HCT116 (cell line): ENCODE data around the gene ZNF521.

Experiments
- POLR2A ChIP-seq: IDR thresholded peaks from 2 replicates; pipeline ENCODE4 v1.7.0; 2011; ENCODE audit warnings: borderline replicate concordance; ENCODE audit not compliant: insufficient read depth, insufficient read length; ENCODE audit errors: extremely low read depth
- POLR2AphosphoS5 ChIP-seq: IDR thresholded peaks from 2 replicates; pipeline ENCODE4 v1.6.1; 2011; ENCODE audit warnings: mild to moderate bottlenecking, low read depth, low read length, moderate library complexity
- RAD21 ChIP-seq: IDR thresholded peaks from 2 replicates; pipeline ENCODE4 v1.6.1; 2012; ENCODE audit warnings: low read depth, mild to moderate bottlenecking
- YY1 ChIP-seq: IDR thresholded peaks from 2 replicates; pipeline ENCODE4 v1.6.1; 2011; ENCODE audit warnings: low read length, low read depth, moderate library complexity, mild to moderate bottlenecking; ENCODE audit not compliant: insufficient replicate concordance; ENCODE audit errors: extremely low read depth

GRCh38 chr18:25019086-25019860, 332.7 kb downstream of the ZNF521 start:
- TF ChIP-seq POLR2A (no peak), YY1 (no peak), RAD21 (no peak), POLR2AphosphoS5 (no peak)
